OCI-LY1 (cell line): Measurements from ENCODE around the gene VSIR.

Experiments
- CTCF ChIP-seq: fragments of 200-600 bp; sonication (generic), shearing (Covaris generic); IDR thresholded peaks from 2 replicates; pipeline ENCODE4 v1.5.1; 2017; ENCODE audit warnings: mild to moderate bottlenecking, antibody characterized with exemption, low read length, moderate library complexity, mixed read lengths
- EZH2 ChIP-seq: fragments of 200-600 bp; sonication (generic), shearing (Covaris generic); IDR thresholded peaks from 2 replicates; pipeline ENCODE4 v1.8.0; 2017; ENCODE audit warnings: borderline replicate concordance, mixed run types, mild to moderate bottlenecking, antibody characterized with exemption, low read length, moderate library complexity, mixed read lengths

- TF ChIP-seq CTCF: no peak
- TF ChIP-seq EZH2: no peak
These were observed 50.0 kb downstream of the VSIR start for GRCh38 chr10:71723311-71723710.
